BLaER1 treated with 17β-estradiol and CSF1 and Interleukin-3, amounts not matched to agents 10 nM and 100 nM (cell line): ENCODE results near the gene KRTAP12-2.

ENCODE experiments used
- H3K27ac ChIP-seq, 11 experiments: shearing (Covaris generic); formaldehyde crosslinking; 2 replicates each; pipeline ENCODE4 v1.8.1; 2022
- H3K27me3 ChIP-seq, 11 experiments: shearing (Covaris generic); formaldehyde crosslinking; 2 replicates each; pipeline ENCODE4 v1.8.1; 2022
- H3K36me3 ChIP-seq, 11 experiments: shearing (Covaris generic); formaldehyde crosslinking; 2 replicates each; pipeline ENCODE4 v1.8.1; 2022
- H3K4me1 ChIP-seq, 10 experiments: shearing (Covaris generic); formaldehyde crosslinking; 2 replicates each; pipeline ENCODE4 v1.8.1; 2022
- H3K4me2 ChIP-seq, 11 experiments: shearing (Covaris generic); formaldehyde crosslinking; 2 replicates each; pipeline ENCODE4 v1.8.1; 2022
- H3K4me3 ChIP-seq, 10 experiments: shearing (Covaris generic); formaldehyde crosslinking; 2 replicates each; pipeline ENCODE4 v1.8.1; 2022
- H3K9ac ChIP-seq, 11 experiments: shearing (Covaris generic); formaldehyde crosslinking; 2 replicates each; pipeline ENCODE4 v1.8.1; 2022
- H3K9me3 ChIP-seq, 11 experiments: shearing (Covaris generic); formaldehyde crosslinking; replicated peaks in 1 of 11; 2 replicates each; pipeline ENCODE4 v1.8.1; 2022
- H4K20me1 ChIP-seq, 11 experiments: shearing (Covaris generic); formaldehyde crosslinking; 2 replicates each; pipeline ENCODE4 v1.8.1; 2022
- Cebpa-rat ChIP-seq, 11 experiments: shearing (Covaris generic); IDR thresholded peaks; 2 replicates each; pipeline ENCODE4 v1.8.1; 2022

Gene KRTAP12-2, protein sequence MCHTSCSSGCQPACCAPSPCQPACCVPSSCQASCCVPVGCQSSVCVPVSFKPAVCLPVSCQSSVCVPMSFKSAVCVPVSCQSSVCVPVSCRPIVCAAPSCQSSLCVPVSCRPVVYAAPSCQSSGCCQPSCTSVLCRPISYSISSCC

DNA sequence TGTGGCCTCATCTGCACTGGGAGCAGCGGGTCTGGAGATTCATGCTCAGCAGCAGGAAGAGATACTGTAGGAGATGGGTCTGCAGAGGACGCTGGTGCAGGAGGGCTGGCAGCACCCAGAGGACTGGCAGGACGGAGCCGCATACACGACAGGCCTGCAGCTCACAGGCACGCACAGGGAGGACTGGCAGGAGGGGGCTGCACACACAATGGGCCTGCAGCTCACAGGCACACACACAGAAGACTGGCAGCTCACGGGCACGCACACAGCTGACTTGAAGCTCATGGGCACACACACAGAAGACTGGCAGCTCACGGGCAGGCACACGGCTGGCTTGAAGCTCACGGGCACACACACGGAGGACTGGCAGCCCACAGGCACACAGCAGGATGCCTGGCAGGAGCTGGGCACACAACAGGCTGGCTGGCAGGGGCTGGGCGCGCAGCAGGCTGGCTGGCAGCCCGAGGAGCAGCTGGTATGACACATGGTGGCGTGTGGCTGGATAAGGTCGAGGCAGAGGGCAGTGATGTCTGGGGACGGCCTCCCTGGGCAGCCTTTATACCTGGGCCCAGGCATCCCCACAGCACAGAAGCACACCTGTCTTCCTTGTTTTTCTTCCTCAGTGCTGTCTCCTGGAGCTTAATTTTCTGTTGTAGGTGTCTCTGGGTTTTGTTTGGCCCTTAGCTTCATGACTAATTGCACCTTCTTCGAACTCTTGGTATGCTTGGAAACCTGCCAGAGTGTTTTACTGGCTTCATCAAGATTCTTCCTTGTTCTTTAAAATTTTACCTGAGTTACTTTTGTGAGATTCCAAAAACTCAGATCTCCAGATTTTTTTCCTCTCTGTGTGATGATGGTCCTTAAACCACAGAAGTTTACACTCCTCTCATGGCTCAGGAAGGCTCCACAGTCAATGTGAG is at the start of gene KRTAP12-2:
KRTAP12-2 (minus strand) TSS at position 527 of the 920 bp plus-strand sequence; CDS start at position 486, 41 bp downstream.
- Histone ChIP-seq H4K20me1 (no peaks in the 10 kb centered on the region), H3K4me1 (no peaks in the 10 kb centered on the region), H3K9me3 (peaks cover 35 to 65% (median 46%) of the 10 kb centered on the region in 11 experiments), H3K4me3 (no peak within 1 kb of the TSS), H3K27me3 (no peaks in the 10 kb centered on the region), H3K4me2 (no peak within 1 kb of the TSS), H3K36me3 (0 out of 22 replicates have a peak, but pooled peaks cover 0 to 5% (median 0%) of the 10 kb centered on the region in 11 experiments), H3K9ac (no peak within 1 kb of the TSS), H3K27ac (no peak within 1 kb of the TSS)
- no peak for TF ChIP-seq Cebpa-rat (IDR thresholded peaks at IDR 0.05)

DNA sequence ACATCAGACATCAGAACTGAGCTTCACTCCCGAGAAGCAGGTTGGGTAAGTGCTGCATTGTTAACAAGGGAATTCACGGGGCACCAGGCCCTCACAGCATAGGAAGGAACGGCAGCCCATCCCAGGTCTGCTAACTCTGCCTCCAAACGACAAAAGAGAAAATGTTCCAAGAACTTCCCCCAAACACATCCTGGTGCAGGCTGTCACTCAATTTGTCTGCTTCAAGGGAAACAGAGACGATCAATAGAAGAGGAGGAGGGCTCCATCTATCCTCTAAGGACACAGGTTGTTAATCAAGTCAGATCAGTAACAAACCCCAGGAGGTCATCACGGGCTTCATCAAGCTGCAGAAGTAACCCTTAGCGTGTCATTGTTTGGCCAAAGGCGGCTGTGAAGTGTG is 48.2 kb upstream of the KRTAP12-2 start:
- peaks cover 0 to 18% (median 0%) of the 10 kb centered on the region in 11 experiments; a peak in 1 of 22 replicates for H3K9me3 ChIP-seq
- no peak overlapping the region for H3K27ac ChIP-seq
- no peak overlapping the region for H3K4me3 ChIP-seq
- no peaks in the 10 kb centered on the region for H3K36me3 ChIP-seq
- H3K4me1 ChIP-seq: peaks cover 1 to 18% (median 9%) of the 10 kb centered on the region in 10 experiments; a peak in 13 of 20 replicates
- peaks cover 0 to 30% (median 13%) of the 10 kb centered on the region in 11 experiments; a peak in 12 of 22 replicates for H4K20me1 ChIP-seq
- H3K27me3 ChIP-seq: peaks cover 56 to 72% (median 66%) of the 10 kb centered on the region in 11 experiments
- no peak overlapping the region for H3K9ac ChIP-seq
- peak overlapping the region in 7 of 11 experiments; percentile 1 to 33 (median 19); a peak in 5 of 22 replicates for H3K4me2 ChIP-seq
- no peak for TF ChIP-seq Cebpa-rat (IDR thresholded peaks at IDR 0.05)

DNA sequence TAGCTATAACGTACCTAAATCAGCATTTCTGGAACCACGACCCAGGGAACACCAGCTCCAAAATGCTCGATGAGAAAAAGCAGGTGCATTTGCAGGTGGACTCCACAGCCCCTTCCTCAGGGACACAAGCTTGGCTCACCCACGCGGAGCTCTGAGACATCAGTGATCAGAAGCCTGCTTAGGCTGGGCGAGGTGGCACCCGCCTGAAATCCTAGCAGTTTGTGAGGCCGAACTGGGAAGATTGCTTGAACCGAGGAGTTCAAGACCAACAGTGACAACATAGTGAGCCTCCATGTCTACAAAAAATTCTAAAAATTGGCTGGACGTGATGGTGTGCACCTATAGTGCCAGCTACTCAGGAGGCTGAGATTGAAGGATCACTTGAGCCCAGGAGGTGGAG is 47.1 kb upstream of the KRTAP12-2 start:
- Histone ChIP-seq H3K9me3 (peaks cover 0 to 18% (median 0%) of the 10 kb centered on the region in 11 experiments; a peak in 1 of 22 replicates), H3K36me3 (no peaks in the 10 kb centered on the region), H3K4me3 (no peak overlapping the region), H3K27me3 (peaks cover 67 to 82% (median 77%) of the 10 kb centered on the region in 11 experiments), H4K20me1 (peaks cover 0 to 40% (median 13%) of the 10 kb centered on the region in 11 experiments; a peak in 14 of 22 replicates), H3K4me2 (no peak overlapping the region), H3K9ac (no peak overlapping the region), H3K4me1 (peaks cover 7 to 27% (median 19%) of the 10 kb centered on the region in 10 experiments; a peak in 16 of 20 replicates), H3K27ac (no peak overlapping the region)
- TF ChIP-seq Cebpa-rat (IDR thresholded peaks at IDR 0.05): no peak

DNA sequence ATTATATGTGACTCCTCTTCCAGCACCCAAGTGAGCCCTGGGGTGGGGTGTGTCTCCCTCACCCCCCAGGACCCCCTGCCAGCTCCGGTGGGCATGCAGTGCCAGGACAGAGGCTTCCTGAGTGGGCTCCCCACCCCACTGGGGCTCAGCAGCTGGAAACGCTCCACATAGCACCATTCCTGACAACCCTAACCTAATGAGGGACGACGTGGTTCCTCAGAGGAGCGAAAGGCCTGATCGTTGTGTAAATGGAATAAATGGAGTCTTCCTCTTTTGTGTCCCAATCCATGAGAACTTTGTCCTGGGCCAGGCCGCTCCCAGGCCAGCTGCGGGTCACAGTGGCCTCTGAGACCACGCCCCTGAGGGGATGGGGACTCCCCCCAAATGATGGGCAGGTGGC is 46.4 kb upstream of the KRTAP12-2 start:
- Histone ChIP-seq H3K4me3 (no peak overlapping the region), H3K9ac (no peak overlapping the region), H3K36me3 (no peaks in the 10 kb centered on the region), H3K4me1 (peaks cover 7 to 27% (median 21%) of the 10 kb centered on the region in 10 experiments; a peak in 16 of 20 replicates), H4K20me1 (peaks cover 0 to 46% (median 20%) of the 10 kb centered on the region in 11 experiments; a peak in 14 of 22 replicates), H3K27ac (no peak overlapping the region), H3K4me2 (no peak overlapping the region), H3K27me3 (peaks cover 69 to 86% (median 81%) of the 10 kb centered on the region in 11 experiments), H3K9me3 (peaks cover 0 to 18% (median 0%) of the 10 kb centered on the region in 11 experiments; a peak in 1 of 22 replicates)
- no peak for TF ChIP-seq Cebpa-rat (IDR thresholded peaks at IDR 0.05)

DNA sequence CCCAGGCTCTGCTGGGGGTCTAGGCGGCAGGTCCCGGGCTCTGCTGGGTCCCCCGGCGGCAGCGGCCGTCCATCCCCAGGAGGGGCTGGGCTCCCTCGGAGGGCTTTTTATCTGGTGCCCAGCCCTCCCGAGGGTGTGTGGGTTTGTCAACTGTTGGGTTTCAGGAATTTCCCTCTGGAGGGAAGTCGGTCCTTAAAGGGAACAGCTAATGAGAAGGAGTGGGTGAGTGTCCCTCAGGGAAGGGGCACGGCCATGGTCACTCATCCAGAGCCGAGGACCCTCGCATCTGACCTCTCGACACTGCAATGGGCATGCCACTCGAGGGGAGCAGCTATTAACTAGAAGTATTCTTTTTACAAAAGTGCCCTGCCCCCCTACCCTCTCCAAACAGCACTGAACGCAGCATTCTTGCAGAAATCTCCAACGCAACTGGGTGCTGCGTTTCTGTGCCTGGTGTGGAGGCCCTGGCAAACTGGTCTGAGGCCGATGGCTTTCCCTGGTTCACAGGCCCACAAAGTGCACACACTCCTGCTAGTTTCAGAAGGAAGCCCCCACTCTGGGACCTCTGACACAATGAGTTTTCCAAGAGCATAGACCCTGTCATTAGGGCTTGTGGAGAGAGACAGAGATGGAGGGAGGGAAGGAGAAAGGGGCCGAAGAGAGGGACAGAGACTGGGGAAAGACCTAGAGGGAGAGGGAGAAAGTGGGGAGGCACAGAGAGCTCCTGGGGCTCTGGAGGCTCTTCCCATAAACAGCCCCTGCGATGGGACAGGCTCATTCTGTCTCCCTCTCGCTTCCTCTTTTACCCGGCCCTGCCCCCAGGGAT is 45.7 kb upstream of the KRTAP12-2 start:
- peaks cover 0 to 19% (median 0%) of the 10 kb centered on the region in 11 experiments; a peak in 1 of 22 replicates for H3K9me3 ChIP-seq
- H3K4me2 ChIP-seq: 0 out of 22 replicates have a peak overlapping the region, but pooled peaks of 1 of the 11 experiments have one; percentile 24
- no peaks in the 10 kb centered on the region for H3K36me3 ChIP-seq
- H3K27ac ChIP-seq: no peak overlapping the region
- H3K4me3 ChIP-seq: no peak overlapping the region
- H4K20me1 ChIP-seq: peaks cover 0 to 46% (median 21%) of the 10 kb centered on the region in 11 experiments; a peak in 14 of 22 replicates
- no peak overlapping the region for H3K9ac ChIP-seq
- H3K4me1 ChIP-seq: peaks cover 7 to 27% (median 21%) of the 10 kb centered on the region in 10 experiments; a peak in 16 of 20 replicates
- TF ChIP-seq Cebpa-rat (IDR thresholded peaks at IDR 0.05): no peak
- H3K27me3 ChIP-seq: peaks cover 75 to 93% (median 87%) of the 10 kb centered on the region in 11 experiments

DNA sequence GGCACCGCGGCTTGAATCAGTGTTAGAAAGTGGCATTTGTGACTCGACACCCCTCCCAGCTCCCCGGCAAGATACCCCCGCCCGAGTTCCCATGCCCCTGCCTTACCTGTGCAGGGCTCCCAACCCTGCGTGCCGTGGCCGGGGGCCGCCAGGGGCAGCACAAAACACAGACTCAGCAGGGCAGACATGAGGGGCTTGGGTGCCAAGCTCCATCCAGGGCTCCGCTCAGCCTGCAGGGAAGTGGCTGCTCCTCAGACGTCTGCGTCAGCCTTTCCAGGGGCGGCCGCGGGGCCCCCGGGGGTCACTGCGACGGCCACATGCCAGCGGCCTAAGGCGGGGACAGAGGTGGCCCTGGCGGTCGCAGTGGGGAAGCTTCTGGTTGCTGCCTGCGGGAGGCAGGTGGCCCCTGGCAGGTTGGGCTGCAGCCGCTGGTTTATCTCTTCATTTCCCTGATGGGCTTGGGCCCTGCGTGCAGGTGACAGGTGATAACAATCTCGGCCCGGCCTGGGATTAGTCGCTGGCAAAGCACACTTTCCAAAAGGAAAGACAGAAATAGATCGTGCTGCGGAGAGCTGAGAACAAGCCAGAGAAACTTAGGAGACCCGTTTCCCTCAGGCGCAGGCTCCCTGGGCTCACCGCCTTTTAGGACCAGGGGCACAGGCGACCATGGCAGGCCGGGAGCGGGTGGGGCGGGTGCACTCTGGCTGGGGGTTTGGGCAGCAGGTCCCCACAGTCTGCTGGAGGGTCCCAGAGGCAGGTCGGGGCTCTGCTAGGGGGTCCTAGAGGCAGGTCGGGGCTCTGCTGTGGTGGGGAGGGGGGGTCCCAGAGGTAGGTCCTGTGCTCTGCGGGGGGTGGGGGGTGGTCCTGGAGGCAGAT is 44.8 kb upstream of the KRTAP12-2 start, which contains the start of gene TSPEAR:
TSPEAR (minus strand) TSS at position 246 of the 876 bp plus-strand sequence; CDS start at position 188, 58 bp downstream.
- no peak within 1 kb of the TSS for H3K9ac ChIP-seq

DNA sequence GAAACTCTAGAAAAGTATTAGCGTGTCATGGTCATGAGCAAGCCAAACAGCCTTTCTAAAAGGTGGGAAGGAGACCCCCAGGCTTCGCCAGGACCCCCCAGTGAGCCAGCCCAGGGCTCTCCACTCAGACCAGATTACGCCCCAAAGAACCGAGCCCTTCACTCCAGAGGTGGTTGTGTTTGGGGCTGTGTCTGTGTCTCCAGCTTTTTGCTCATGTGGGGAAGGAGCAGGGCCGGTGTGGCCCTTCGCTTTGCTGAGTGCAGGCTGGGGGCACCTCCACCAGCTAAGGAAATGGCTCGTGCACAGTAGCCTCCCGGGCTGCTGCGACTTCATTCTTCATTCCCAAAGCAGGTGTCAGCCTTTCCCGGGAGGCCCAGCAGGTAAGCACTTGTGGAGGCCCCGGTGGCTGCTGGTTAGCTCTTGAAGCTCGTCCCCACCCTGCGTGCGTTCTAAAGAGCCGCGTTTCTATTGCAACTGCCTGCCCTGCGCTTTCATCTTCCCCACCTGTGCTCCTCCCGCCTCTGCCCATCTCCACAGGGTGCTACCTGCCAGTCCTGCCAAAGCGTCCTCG is 44.1 kb upstream of the KRTAP12-2 start:
- peaks cover 90 to 100% (median 99%) of the 10 kb centered on the region in 11 experiments for H3K27me3 ChIP-seq
- H3K9ac ChIP-seq: no peak overlapping the region
- peaks cover 11 to 31% (median 12%) of the 10 kb centered on the region in 11 experiments for H3K9me3 ChIP-seq
- no peak for TF ChIP-seq Cebpa-rat (IDR thresholded peaks at IDR 0.05)
- peaks cover 7 to 27% (median 21%) of the 10 kb centered on the region in 10 experiments; a peak in 16 of 20 replicates for H3K4me1 ChIP-seq
- H3K27ac ChIP-seq: no peak overlapping the region
- no peak overlapping the region for H3K4me2 ChIP-seq
- H3K4me3 ChIP-seq: no peak overlapping the region
- peaks cover 0 to 46% (median 21%) of the 10 kb centered on the region in 11 experiments; a peak in 14 of 22 replicates for H4K20me1 ChIP-seq
- no peaks in the 10 kb centered on the region for H3K36me3 ChIP-seq

More for the DNA sequence above, 44.8 kb upstream of the KRTAP12-2 start, which contains the start of gene TSPEAR:
- Histone ChIP-seq H3K4me3 (no peak within 1 kb of the TSS), H3K27me3 (peaks cover 84 to 99% (median 95%) of the 10 kb centered on the region in 11 experiments), H3K4me2 (no peak within 1 kb of the TSS), H3K36me3 (no peaks in the 10 kb centered on the region), H3K9me3 (peaks cover 3 to 28% (median 5%) of the 10 kb centered on the region in 11 experiments), H3K27ac (no peak within 1 kb of the TSS), H3K4me1 (peaks cover 7 to 27% (median 21%) of the 10 kb centered on the region in 10 experiments; a peak in 16 of 20 replicates), H4K20me1 (peaks cover 0 to 46% (median 21%) of the 10 kb centered on the region in 11 experiments; a peak in 14 of 22 replicates)
- no peak for TF ChIP-seq Cebpa-rat (IDR thresholded peaks at IDR 0.05)
